Sigmoid colon (tissue), 7 donors: ENCODE measurements around the gene LIMS1. TPM values are rescaled to one million over a fixed set of nuclear protein-coding genes. Genes with fewer than 3 reads are reported as not detected.

Source experiments
- DNase-seq: peaks from one replicate; pipeline ENCODE4 v3.0.0-alpha.2; 2019
- H3K27ac ChIP-seq, 4 donors: fragments of 200-600 bp; sonication (generic); one replicate each; pipeline ENCODE4 v1.5.1; 2016 to 2019; ENCODE audit warnings: mild to moderate bottlenecking in 1 of 4
- H3K27me3 ChIP-seq, 3 donors: fragments of 200-600 bp; sonication (generic); one replicate each; pipeline ENCODE4 v1.5.1; 2019; ENCODE audit warnings: mild to moderate bottlenecking in 1 of 3
- H3K36me3 ChIP-seq, 4 donors: fragments of 200-600 bp; sonication (generic); one replicate each; pipeline ENCODE4 v1.5.1; 2016 to 2019
- H3K4me1 ChIP-seq, 4 donors: fragments of 200-600 bp; sonication (generic); one replicate each; pipeline ENCODE4 v1.5.1; 2017 to 2019
- H3K4me3 ChIP-seq, 4 donors: fragments of 200-600 bp; sonication (generic); one replicate each; pipeline ENCODE4 v1.5.1; 2017 to 2019; ENCODE audit warnings: mild to moderate bottlenecking in 2 of 4, moderate library complexity in 1 of 4
- H3K9me3 ChIP-seq, 4 donors: fragments of 200-600 bp in 3 of 4; sonication (generic) in 3 of 4; one replicate each; pipeline versions ENCODE4 v1.5.1 to v1.6.1; 2013 to 2019
- CTCF ChIP-seq, 4 experiments: fragments of 450-650 bp in 3 of 4; fragments of 200-600 bp in 1 of 4; IDR thresholded peaks; one replicate each; pipeline ENCODE4 v1.5.1; 2016 to 2019; ENCODE audit warnings: antibody characterized with exemption in 4 of 4, mild to moderate bottlenecking in 3 of 4, moderate library complexity in 2 of 4
- EP300 ChIP-seq, 4 donors: sonication (generic); formaldehyde crosslinking; IDR thresholded peaks; one replicate each; pipeline ENCODE4 v1.6.1; 2017; ENCODE audit warnings: antibody characterized with exemption in 4 of 4
- POLR2A ChIP-seq, 2 donors: fragments of 450-650 bp; IDR thresholded peaks; one replicate each; pipeline ENCODE4 v1.6.1; 2016; ENCODE audit warnings: antibody characterized with exemption in 2 of 2, mild to moderate bottlenecking in 2 of 2, moderate library complexity in 2 of 2
- POLR2AphosphoS5 ChIP-seq, 4 donors: sonication (generic); formaldehyde crosslinking; IDR thresholded peaks; one replicate each; pipeline ENCODE4 v1.6.1; 2017; ENCODE audit warnings: antibody characterized with exemption in 4 of 4
- WGBS, 2 donors: extraction: QIAGEN DNeasy Blood & Tissue Kit; methylation state at CpG; one replicate each; pipeline ENCODE4 v1.1.7; 2013; 5-methylcytosine and 5-hydroxymethylcytosine counted together
- intact Hi-C: fragments of 100-400 bp; cut with DNase I; formaldehyde crosslinking; loops from one replicate; pipeline ENCODE4 v1.15.1; 2023
- polyA plus RNA-seq, 3 donors: library from polyadenylated mRNA; stranded (reverse); fragments of 200-250 nt; gene quantifications; one replicate each; pipeline ENCODE4 v1.2.3, GENCODE V29; 2013
- total RNA-seq, 4 donors: library from RNA; depleted of rRNA; stranded (reverse); fragments of >200 nt; gene quantifications; one replicate each; pipeline ENCODE4 v1.1.0, GENCODE V29; 2016
- donor health status: healthy with polysubstance abuse.
- donor health status: Bipolar disorder and iron deficiency.
- donor health status: healthy.

Gene LIMS1
- total and polyA plus RNA-seq, 7 donors = 16.2 to 185 (median 65.3) TPM

- 83 to 84% methylated on average over 9 of the region's 9 CpGs for WGBS, 2 donors
- DNase-seq = no peak
- H3K36me3 ChIP-seq = no peaks in the 10 kb centered on the region
- no peak overlapping the region for H3K4me3 ChIP-seq
- intact Hi-C loops = no loop called here
- no peaks in the 10 kb centered on the region for H3K9me3 ChIP-seq
- TF ChIP-seq POLR2AphosphoS5 (IDR thresholded peaks at IDR 0.05) = no peak
- TF ChIP-seq CTCF (IDR thresholded peaks at IDR 0.05) = no peak
- TF ChIP-seq EP300 (IDR thresholded peaks at IDR 0.05) = no peak
- peaks cover 0 to 41% (median 27%) of the 10 kb centered on the region in 4 donors for H3K4me1 ChIP-seq
- H3K27me3 ChIP-seq = no peaks in the 10 kb centered on the region
- peak overlapping the region in 1 of 4 donors; percentile 19 for H3K27ac ChIP-seq
These were observed 14.1 kb downstream of the LIMS1 start for GRCh38 chr2:108548208-108549003.

- no peaks in the 10 kb centered on the region for H3K36me3 ChIP-seq
- H3K9me3 ChIP-seq = no peaks in the 10 kb centered on the region
- H3K27ac ChIP-seq = peak overlapping the region; percentile 60 to 79 (median 76)
- H3K27me3 ChIP-seq = no peaks in the 10 kb centered on the region
- 88 to 90% methylated on average over 2 of the region's 2 CpGs for WGBS, 2 donors
- no peak for DNase-seq
- H3K4me1 ChIP-seq = peaks cover 0 to 71% (median 57%) of the 10 kb centered on the region in 4 donors
- no peak overlapping the region for H3K4me3 ChIP-seq
- TF ChIP-seq POLR2AphosphoS5 (IDR thresholded peaks at IDR 0.05) = no peak
- no peak for TF ChIP-seq CTCF (IDR thresholded peaks at IDR 0.05)
- TF ChIP-seq POLR2A (IDR thresholded peaks at IDR 0.05) = no peak
- no peak for TF ChIP-seq EP300 (IDR thresholded peaks at IDR 0.05)
- intact Hi-C loops = no loop called here
These were observed 18.3 kb downstream of the LIMS1 start for GRCh38 chr2:108552566-108552965.

- Histone ChIP-seq H3K27ac (peak overlapping the region; percentile 60 to 79 (median 76)), H3K27me3 (no peaks in the 10 kb centered on the region), H3K9me3 (no peaks in the 10 kb centered on the region), H3K36me3 (no peaks in the 10 kb centered on the region), H3K4me3 (no peak overlapping the region), H3K4me1 (peaks cover 0 to 63% (median 52%) of the 10 kb centered on the region in 4 donors)
- no peak for DNase-seq
- intact Hi-C loops = no loop called here
- TF ChIP-seq POLR2A (IDR thresholded peaks at IDR 0.05) (no peak), POLR2AphosphoS5 (IDR thresholded peaks at IDR 0.05) (no peak), CTCF (IDR thresholded peaks at IDR 0.05) (no peak), EP300 (IDR thresholded peaks at IDR 0.05) (no peak)
- WGBS, 2 donors = 64 to 73% methylated on average over 7 of the region's 7 CpGs
These were observed 19.1 kb downstream of the LIMS1 start for GRCh38 chr2:108553209-108553919.

GRCh38 chr2:108554528-108554927, 20.3 kb downstream of the LIMS1 start:
- peaks cover 0 to 64% (median 46%) of the 10 kb centered on the region in 4 donors for H3K4me1 ChIP-seq
- intact Hi-C loops = no loop called here
- no peaks in the 10 kb centered on the region for H3K9me3 ChIP-seq
- TF ChIP-seq EP300 (IDR thresholded peaks at IDR 0.05) (no peak), CTCF (IDR thresholded peaks at IDR 0.05) (no peak), POLR2A (IDR thresholded peaks at IDR 0.05) (no peak), POLR2AphosphoS5 (IDR thresholded peaks at IDR 0.05) (no peak)
- H3K4me3 ChIP-seq = no peak overlapping the region
- no peaks in the 10 kb centered on the region for H3K27me3 ChIP-seq
- DNase-seq = no peak
- H3K27ac ChIP-seq = peak overlapping the region; percentile 60 to 79 (median 76)
- H3K36me3 ChIP-seq = no peaks in the 10 kb centered on the region
- 93 to 94% methylated on average over 5 of the region's 5 CpGs for WGBS, 2 donors
